GM12874 (cell line): ENCODE measurements around the gene RMI1.

Experiments used
- CTCF ChIP-seq: IDR thresholded peaks from 2 replicates; pipeline ENCODE4 v1.5.1; 2011; ENCODE audit warnings: low read depth, mild to moderate bottlenecking, control low read depth, low read length, moderate library complexity; ENCODE audit not compliant: insufficient read depth

Gene RMI1

DNA sequence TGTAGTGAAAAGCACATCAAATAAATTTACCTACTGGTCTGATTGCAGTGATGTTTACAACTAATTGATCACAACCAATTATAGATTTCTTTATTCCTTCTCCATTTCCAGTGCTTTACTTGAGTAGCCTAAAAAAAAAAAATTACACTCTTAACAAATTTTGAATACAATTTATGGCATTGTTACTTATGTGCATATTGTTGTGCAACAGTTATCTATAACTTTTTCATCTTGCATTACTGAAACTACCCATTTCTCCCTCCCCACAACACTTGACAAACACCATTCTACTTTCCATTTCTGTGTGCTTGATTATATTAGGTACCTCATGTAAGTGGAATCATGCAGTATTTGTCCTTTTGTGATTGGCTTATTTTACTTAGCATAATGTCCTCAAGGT lies 12.3 kb downstream of the RMI1 start:
- no peak for TF ChIP-seq CTCF

GRCh38 chr9:83996126-83996525 lies 15.5 kb downstream of the RMI1 start:
- TF ChIP-seq CTCF = no peak

GRCh38 chr9:83999141-83999918 lies 18.7 kb downstream of the RMI1 start:
- no peak for TF ChIP-seq CTCF

GRCh38 chr9:84000186-84000585 lies 19.6 kb downstream of the RMI1 start:
- no peak for TF ChIP-seq CTCF

DNA sequence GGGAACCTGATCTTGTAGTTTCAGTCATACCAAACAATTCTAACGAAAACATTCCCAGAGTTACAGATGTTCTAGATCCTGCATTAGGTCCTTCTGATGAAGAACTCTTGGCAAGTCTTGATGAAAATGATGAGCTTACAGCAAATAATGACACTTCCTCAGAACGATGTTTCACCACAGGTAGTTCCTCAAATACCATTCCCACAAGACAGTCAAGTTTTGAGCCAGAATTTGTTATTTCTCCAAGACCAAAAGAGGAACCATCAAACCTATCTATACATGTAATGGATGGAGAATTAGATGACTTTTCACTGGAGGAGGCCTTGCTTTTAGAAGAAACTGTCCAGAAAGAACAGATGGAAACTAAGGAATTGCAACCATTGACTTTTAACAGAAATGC lies 21.0 kb downstream of the RMI1 start:
- no peak for TF ChIP-seq CTCF

GRCh38 chr9:84002344-84002743 lies 21.7 kb downstream of the RMI1 start:
- TF ChIP-seq CTCF = no peak

- no peak for TF ChIP-seq CTCF
These were observed 22.6 kb downstream of the RMI1 start for GRCh38 chr9:84003246-84003645.
